T-cell (primary cell): Measurements from ENCODE around the gene RAB1A. TPM values are rescaled to one million over a fixed set of nuclear protein-coding genes. Genes with fewer than 3 reads are reported as not detected.
A peak's percentile ranks its signal among the peaks of the same experiment; 100 is the strongest.
"Not testable (repeated sequence)": the region's sequence is repeated elsewhere in the genome, so short reads cannot be mapped to it uniquely, and the experiment has no call there.

ENCODE experiments used
- ATAC-seq, 4 experiments: fragments of 200-7000 bp in 3 of 4; fragments of 150-1000 bp in 1 of 4; cut with Tn5 transposase; replicated peaks in 1 of 4; 1 replicate in 3 of 4; 2 replicates in 1 of 4; pipeline ENCODE4 v1.10.0; 2021; ENCODE audit warnings: moderate library complexity in 3 of 4, mild to moderate bottlenecking in 2 of 4, moderate number of reproducible peaks in 1 of 4
- CTCF ChIA-PET, 2 donors: fragments of 300-600 bp; sonication (Branson Sonifier 250); formaldehyde crosslinking; loops; one replicate each; lab custom pipeline; 2022; ENCODE audit warnings: antibody characterized with exemption in 2 of 2; lab: Charles Lee
- POLR2A ChIA-PET, 2 donors: fragments of 300-600 bp; sonication (Branson Sonifier 250); formaldehyde crosslinking; loops; one replicate each; lab custom pipeline; 2022; ENCODE audit warnings: antibody characterized with exemption in 2 of 2; lab: Charles Lee
- DNase-seq, 35 experiments: peaks; one replicate each; pipeline versions ENCODE4 v3.0.0 to v3.0.0-alpha.2; 2013 to 2023
- H3K27ac ChIP-seq: one replicate; pipeline ENCODE4 v1.5.1; 2013; ENCODE audit warnings: low read length
- H3K27me3 ChIP-seq, 2 experiments: replicated peaks in 1 of 2; 1 replicate in 1 of 2; 2 replicates in 1 of 2; pipeline versions ENCODE4 v1.6.1 to v1.7.0; 2013; ENCODE audit warnings: low read length in 1 of 2, mixed read lengths in 1 of 2; ENCODE audit not compliant: control insufficient read depth in 2 of 2, insufficient read depth in 2 of 2; ENCODE audit errors: extremely low read depth in 1 of 2
- H3K36me3 ChIP-seq, 2 donors: 1 replicate in 1 of 2; 2 replicates in 1 of 2; pipeline versions ENCODE4 v1.6.1 to v1.7.0; 2013; ENCODE audit warnings: low read length in 1 of 2; ENCODE audit not compliant: control insufficient read depth in 2 of 2, insufficient read depth in 1 of 2; ENCODE audit errors: extremely low read depth in 1 of 2
- H3K4me1 ChIP-seq, 2 experiments: 1 replicate in 1 of 2; 2 replicates in 1 of 2; pipeline versions ENCODE4 v1.6.1 to v1.7.0; 2013; ENCODE audit warnings: low read length in 2 of 2, mixed read lengths in 1 of 2; ENCODE audit not compliant: insufficient read depth in 2 of 2, control insufficient read depth in 1 of 2; ENCODE audit errors: extremely low read depth in 1 of 2
- H3K4me3 ChIP-seq, 2 donors: 1 replicate in 1 of 2; 2 replicates in 1 of 2; pipeline versions ENCODE4 v1.5.1 to v1.7.0; 2013; ENCODE audit warnings: mild to moderate bottlenecking in 2 of 2, low read length in 1 of 2, moderate library complexity in 1 of 2; ENCODE audit not compliant: control insufficient read depth in 1 of 2; ENCODE audit errors: extremely low read depth in 1 of 2
- H3K9me3 ChIP-seq: 2 replicates; pipeline ENCODE4 v1.7.0; 2013
- H3K27ac Mint-ChIP-seq, 2 donors: one replicate each; pipeline ENCODE4 v1.8.0; 2020 to 2021; ENCODE audit warnings: mild to moderate bottlenecking in 2 of 2, mixed read lengths in 2 of 2
- H3K27me3 Mint-ChIP-seq, 2 donors: one replicate each; pipeline ENCODE4 v1.8.0; 2021 to 2022; ENCODE audit warnings: mixed read lengths in 2 of 2
- H3K36me3 Mint-ChIP-seq: one replicate; pipeline ENCODE4 v1.8.0; 2021; ENCODE audit warnings: mixed read lengths
- H3K4me1 Mint-ChIP-seq, 3 donors: one replicate each; pipeline ENCODE4 v1.8.0; 2020 to 2022; ENCODE audit warnings: mixed read lengths in 3 of 3, mild to moderate bottlenecking in 1 of 3
- H3K4me3 Mint-ChIP-seq, 3 donors: one replicate each; pipeline ENCODE4 v1.8.0; 2020 to 2022; ENCODE audit warnings: mild to moderate bottlenecking in 3 of 3, mixed read lengths in 3 of 3, moderate library complexity in 3 of 3
- H3K9me3 Mint-ChIP-seq, 3 donors: one replicate each; pipeline ENCODE4 v1.8.0; 2020 to 2022; ENCODE audit warnings: mixed read lengths in 3 of 3
- WGBS: methylation state at CpG from one replicate; pipeline ENCODE4 v1.1.5; 2013; ENCODE audit warnings: missing lambda C conversion rate; ENCODE audit not compliant: insufficient coverage; 5-methylcytosine and 5-hydroxymethylcytosine counted together
- total RNA-seq, 35 experiments: library from RNA in 6 of 35; stranded (reverse) in 6 of 35; fragments of 120-200 nt in 1 of 35; gene quantifications; one replicate each; pipeline versions ENCODE4 v1.2.1 to v1.2.4 and lab custom pipeline; 2013 to 2026

RAB1A gene
- total RNA-seq, 5 donors from 2014 or later (not counting 1 experiment from before 2014, with no cell fraction given): 39.1 to 54.3 (median 42.6) TPM

DNA sequence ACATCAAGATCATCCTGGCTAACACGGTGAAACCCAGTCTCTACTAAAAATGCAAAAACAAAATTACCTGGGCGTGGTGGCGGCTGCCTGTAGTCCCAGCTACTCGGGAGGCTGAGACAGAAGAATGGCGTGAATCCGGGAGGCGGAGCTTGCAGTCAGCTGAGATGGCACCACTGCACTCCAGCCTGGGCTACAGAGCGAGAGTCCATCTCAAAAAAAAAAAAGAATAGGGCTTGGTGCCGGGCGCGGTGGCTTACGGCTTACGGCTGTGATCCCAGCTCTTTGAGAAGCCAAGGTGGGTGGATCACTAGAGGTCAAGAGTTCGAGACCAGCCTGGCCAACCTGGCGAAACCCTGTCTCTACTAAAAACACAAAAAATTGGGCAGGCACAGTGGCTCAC lies 3.0 kb upstream of the RAB1A start:
- CTCF ChIA-PET: interaction anchor here (0.7 to 1.2 kb wide), 4 partner anchors 14 to 77 kb away, joined by 3 to 5 read pairs (median 3); no protein-coding TSS in a partner anchor
- peaks cover 17 to 23% (median 19%) of the 10 kb centered on the region in 3 donors for H3K4me1 Mint-ChIP-seq
- not testable (repeated sequence) for H3K9me3 ChIP-seq, H3K4me3 ChIP-seq, H3K27me3 ChIP-seq, H3K9me3 Mint-ChIP-seq, H3K36me3 ChIP-seq, DNase-seq, ATAC-seq, H3K27ac ChIP-seq, H3K4me3 Mint-ChIP-seq, H3K27ac Mint-ChIP-seq, H3K27me3 Mint-ChIP-seq, H3K36me3 Mint-ChIP-seq
- 92% methylated on average over 14 of the region's 15 CpGs for WGBS
- peaks cover 8 to 14% of the 10 kb centered on the region in 2 experiments for H3K4me1 ChIP-seq
- POLR2A ChIA-PET: interaction anchor here (0.5 to 1.1 kb wide), 3 partner anchors 23 to 941 kb away, joined by 3 read pairs; no protein-coding TSS in a partner anchor

- H3K4me3 ChIP-seq: peak overlapping the region; percentile 71 to 96
- H3K27ac Mint-ChIP-seq: peak overlapping the region; percentile 90 to 99
- H3K9me3 ChIP-seq: no peaks in the 10 kb centered on the region
- H3K36me3 Mint-ChIP-seq: peaks cover 3% of the 10 kb centered on the region
- H3K27ac ChIP-seq: peak overlapping the region; percentile 78
- peak overlapping the region; percentile 95 to 100 (median 100) for H3K4me3 Mint-ChIP-seq
- no peaks in the 10 kb centered on the region for H3K9me3 Mint-ChIP-seq
- H3K27me3 ChIP-seq: no peaks in the 10 kb centered on the region
- peaks cover 35 to 44% (median 41%) of the 10 kb centered on the region in 3 donors for H3K4me1 Mint-ChIP-seq
- DNase-seq (peak in 5 of 35 experiments; percentile 1 to 50 (median 10)), ATAC-seq (peak in 2 of 4 experiments; percentile 0 to 3)
- ChIA-PET POLR2A (interaction anchor here (0.5 to 2.0 kb wide), 15 partner anchors 19 to 988 kb away, joined by 3 to 26 read pairs (median 4); partner anchors contain the start of genes ACTR2 (in 2 of the 2), CEP68 (in 2 of the 2) and SERTAD2 (in 1 of the 2)), CTCF (interaction anchor here (0.6 to 3.2 kb wide), 12 partner anchors 30 to 1241 kb away, joined by 3 to 34 read pairs (median 3); partner anchors contain the start of gene CEP68 (in 1 of the 2))
- peaks cover 23% of the 10 kb centered on the region in 2 experiments for H3K4me1 ChIP-seq
- no peaks in the 10 kb centered on the region for H3K36me3 ChIP-seq
- 11% methylated on average over 16 of the region's 19 CpGs for WGBS
- H3K27me3 Mint-ChIP-seq: no peaks in the 10 kb centered on the region
Observed at GRCh38 chr2:65130664-65131175, 814 bp upstream of the RAB1A start.

DNA sequence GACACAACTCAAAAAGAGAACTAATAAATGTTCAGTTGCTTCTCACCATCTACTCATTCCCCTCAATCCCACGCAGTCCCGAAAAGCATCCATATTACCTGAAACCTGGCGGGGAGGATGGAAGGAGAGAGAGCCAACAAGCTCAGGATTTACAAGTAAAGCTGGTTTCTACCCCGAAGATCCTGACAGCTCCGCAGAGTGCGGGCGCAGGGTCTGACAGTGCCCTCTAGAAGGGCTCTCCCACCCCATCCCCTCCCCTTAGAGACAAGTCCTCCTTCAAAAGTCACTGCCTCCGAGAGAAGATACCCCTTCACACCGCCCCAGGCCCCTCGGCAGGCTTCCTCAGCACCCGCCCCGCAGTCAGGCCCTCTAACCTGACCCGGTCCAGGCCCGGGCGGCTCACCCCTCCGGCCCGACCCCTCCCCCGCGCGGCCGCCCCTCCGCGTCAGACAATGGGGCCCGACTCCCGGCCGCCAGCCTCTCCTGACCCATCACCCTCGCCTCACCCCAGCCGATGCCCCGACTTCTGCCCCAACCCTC lies 550 bp downstream of the RAB1A start:
- peak in 1 of 4 experiments; percentile 3 for ATAC-seq
- no peaks in the 10 kb centered on the region for H3K9me3 ChIP-seq
- Mint-ChIP-seq H3K9me3 (no peaks in the 10 kb centered on the region), H3K27ac (peak overlapping the region; percentile 99 to 100), H3K4me3 (peak overlapping the region; percentile 95 to 100 (median 100)), H3K36me3 (peaks cover 3% of the 10 kb centered on the region), H3K27me3 (no peaks in the 10 kb centered on the region), H3K4me1 (peaks cover 45 to 55% (median 50%) of the 10 kb centered on the region in 3 donors)
- peak overlapping the region; percentile 90 for H3K27ac ChIP-seq
- peaks cover 25 to 32% of the 10 kb centered on the region in 2 experiments for H3K4me1 ChIP-seq
- DNase-seq: peak in 23 of 35 experiments; percentile 1 to 41 (median 12)
- CTCF ChIA-PET: interaction anchor here (0.5 to 3.2 kb wide), 19 partner anchors 10 to 1664 kb away, joined by 3 to 34 read pairs (median 4); partner anchors contain the start of genes ACTR2 (in 1 of the 2) and CEP68 (in 1 of the 2)
- H3K36me3 ChIP-seq: no peaks in the 10 kb centered on the region
- POLR2A ChIA-PET: interaction anchor here (0.5 to 2.0 kb wide), 21 partner anchors 9 to 1541 kb away, joined by 3 to 26 read pairs (median 5); partner anchors contain the start of genes ACTR2 (in 2 of the 2), CEP68 (in 1 of the 2), MDH1 (in 1 of the 2) and SERTAD2 (in 1 of the 2)
- H3K27me3 ChIP-seq: no peaks in the 10 kb centered on the region
- WGBS: 0% methylated on average over 27 of the region's 29 CpGs
- peak overlapping the region; percentile 92 to 96 for H3K4me3 ChIP-seq

GRCh38 chr2:65128297-65129190 lies 1.4 kb downstream of the RAB1A start:
- ATAC-seq: no peak
- Histone ChIP-seq H3K27me3 (no peaks in the 10 kb centered on the region), H3K4me3 (peak overlapping the region; percentile 92 to 96), H3K36me3 (no peaks in the 10 kb centered on the region), H3K9me3 (no peaks in the 10 kb centered on the region), H3K27ac (no peak overlapping the region), H3K4me1 (peaks cover 28 to 38% of the 10 kb centered on the region in 2 experiments)
- peak overlapping the region; percentile 95 to 100 (median 100) for H3K4me3 Mint-ChIP-seq
- H3K36me3 Mint-ChIP-seq: peaks cover 3% of the 10 kb centered on the region
- CTCF ChIA-PET: interaction anchor here (0.5 to 3.2 kb wide), 11 partner anchors 9 to 1538 kb away, joined by 3 to 34 read pairs (median 5); partner anchors contain the start of gene CEP68 (in 1 of the 2)
- no peaks in the 10 kb centered on the region for H3K9me3 Mint-ChIP-seq
- peak overlapping the region; percentile 99 to 100 for H3K27ac Mint-ChIP-seq
- WGBS: 12% methylated on average over 6 of the region's 8 CpGs
- peaks cover 49 to 59% (median 51%) of the 10 kb centered on the region in 3 donors for H3K4me1 Mint-ChIP-seq
- POLR2A ChIA-PET: interaction anchor here (0.5 to 2.0 kb wide), 19 partner anchors 8 to 1110 kb away, joined by 3 to 9 read pairs (median 5); partner anchors contain the start of genes ACTR2 (in 1 of the 2) and SERTAD2 (in 1 of the 2)
- peak in 1 of 35 experiments; percentile 20 for DNase-seq
- no peaks in the 10 kb centered on the region for H3K27me3 Mint-ChIP-seq

GRCh38 chr2:65125457-65125856 lies 4.4 kb downstream of the RAB1A start:
- H3K4me1 Mint-ChIP-seq: peaks cover 68 to 77% (median 72%) of the 10 kb centered on the region in 3 donors
- H3K36me3 ChIP-seq: not testable (repeated sequence)
- POLR2A ChIA-PET: interaction anchor here (0.5 to 0.7 kb wide), 7 partner anchors 8 to 290 kb away, joined by 3 to 18 read pairs (median 7); no protein-coding TSS in a partner anchor

More at GRCh38 chr2:65125457-65125856, 4.4 kb downstream of the RAB1A start:
- H3K27ac ChIP-seq, H3K27ac Mint-ChIP-seq, H3K9me3 Mint-ChIP-seq, ATAC-seq, H3K4me3 ChIP-seq, H3K27me3 ChIP-seq, H3K27me3 Mint-ChIP-seq, DNase-seq, H3K9me3 ChIP-seq: not testable (repeated sequence)
- peaks cover 30 to 50% of the 10 kb centered on the region in 2 experiments for H3K4me1 ChIP-seq
- CTCF ChIA-PET: interaction anchor here (0.6 to 1.0 kb wide), 4 partner anchors 46 to 555 kb away, joined by 5 to 8 read pairs (median 6); partner anchors contain the start of gene ACTR2 (in 1 of the 2)
- WGBS: 88% methylated on average over 5 of the region's 7 CpGs
- Mint-ChIP-seq H3K36me3 (peaks cover 10% of the 10 kb centered on the region), H3K4me3 (peak overlapping the region in 2 of 3 donors; percentile 2 to 95)
